Measurements from ENCODE around the gene SMC1A. TPM values are rescaled to one million over a fixed set of nuclear protein-coding genes. Genes with fewer than 3 reads are reported as not detected.

The SMC1A gene
- total and polyA plus RNA-seq, 10 of the 15 experiments (the other 5 are each of a cell fraction or from before 2014, with no cell fraction given), result 25.6 to 158 (median 78.0) TPM

DNA sequence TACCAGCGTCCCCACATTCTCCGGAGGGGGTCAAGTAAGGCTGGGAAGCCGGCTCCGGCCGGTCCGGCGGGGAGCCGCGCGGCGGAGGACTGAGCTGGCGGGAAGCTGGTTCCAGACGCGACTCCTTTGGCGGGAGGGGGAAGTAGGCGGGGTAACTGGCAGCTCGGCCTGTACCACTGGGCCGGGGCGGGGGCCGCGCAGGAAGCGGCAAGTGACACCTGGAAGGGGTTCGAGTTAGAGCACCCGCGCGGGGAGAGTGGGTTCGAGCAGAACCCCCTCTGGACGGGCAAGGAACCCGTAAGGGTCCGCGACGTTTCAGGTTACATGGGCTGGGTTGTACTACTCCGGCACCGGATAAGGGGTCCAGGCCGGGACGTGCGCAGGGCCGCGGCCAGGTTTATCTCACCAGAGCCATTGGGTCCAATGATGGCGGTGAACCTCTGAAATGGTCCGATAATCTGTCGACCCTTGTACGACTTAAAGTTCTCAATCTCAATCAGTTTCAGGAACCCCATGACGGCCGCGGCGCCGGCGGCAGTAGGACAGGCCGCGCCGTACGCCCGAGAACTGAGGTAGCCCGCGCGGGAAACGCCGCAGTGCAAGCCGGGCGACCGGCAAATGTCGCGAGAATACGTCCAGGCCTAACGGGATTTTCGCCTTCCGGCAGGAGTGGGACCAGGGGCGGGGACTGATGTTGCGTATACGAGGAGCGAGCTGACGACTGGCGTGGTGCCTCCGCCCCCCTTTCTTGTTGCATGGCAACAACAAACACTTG, at the start of gene SMC1A (continued):
- 0 out of 2 replicates have a peak, but pooled peaks have one; percentile 17 for TF ChIP-seq IRF3 (IDR thresholded peaks at IDR 0.05)
- TF ChIP-seq RUNX3 (IDR thresholded peaks at IDR 0.05; ENCODE audit: low read length), result no peak; the same call in 1 of the 2 replicates
- TF ChIP-seq ZBTB11 (CRISPR knock-in tag; IDR thresholded peaks at IDR 0.05), result 0 out of 2 replicates have a peak, but pooled peaks have one; percentile 44
- TF ChIP-seq SIN3A (IDR thresholded peaks at IDR 0.05; ENCODE audit: low read depth, low read length), result peak; percentile 46
- TF ChIP-seq SMARCA5 (IDR thresholded peaks at IDR 0.05), result no peak
- TF ChIP-seq, protein P1, sequence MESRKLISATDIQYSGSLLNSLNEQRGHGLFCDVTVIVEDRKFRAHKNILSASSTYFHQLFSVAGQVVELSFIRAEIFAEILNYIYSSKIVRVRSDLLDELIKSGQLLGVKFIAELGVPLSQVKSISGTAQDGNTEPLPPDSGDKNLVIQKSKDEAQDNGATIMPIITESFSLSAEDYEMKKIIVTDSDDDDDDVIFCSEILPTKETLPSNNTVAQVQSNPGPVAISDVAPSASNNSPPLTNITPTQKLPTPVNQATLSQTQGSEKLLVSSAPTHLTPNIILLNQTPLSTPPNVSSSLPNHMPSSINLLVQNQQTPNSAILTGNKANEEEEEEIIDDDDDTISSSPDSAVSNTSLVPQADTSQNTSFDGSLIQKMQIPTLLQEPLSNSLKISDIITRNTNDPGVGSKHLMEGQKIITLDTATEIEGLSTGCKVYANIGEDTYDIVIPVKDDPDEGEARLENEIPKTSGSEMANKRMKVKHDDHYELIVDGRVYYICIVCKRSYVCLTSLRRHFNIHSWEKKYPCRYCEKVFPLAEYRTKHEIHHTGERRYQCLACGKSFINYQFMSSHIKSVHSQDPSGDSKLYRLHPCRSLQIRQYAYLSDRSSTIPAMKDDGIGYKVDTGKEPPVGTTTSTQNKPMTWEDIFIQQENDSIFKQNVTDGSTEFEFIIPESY (IDR thresholded peaks at IDR 0.05), result 0 out of 2 replicates have a peak, but pooled peaks have one; percentile 17
- TF ChIP-seq RELB (IDR thresholded peaks at IDR 0.05; ENCODE audit: low read depth), result peak; percentile 91
- TF ChIP-seq, protein P2, sequence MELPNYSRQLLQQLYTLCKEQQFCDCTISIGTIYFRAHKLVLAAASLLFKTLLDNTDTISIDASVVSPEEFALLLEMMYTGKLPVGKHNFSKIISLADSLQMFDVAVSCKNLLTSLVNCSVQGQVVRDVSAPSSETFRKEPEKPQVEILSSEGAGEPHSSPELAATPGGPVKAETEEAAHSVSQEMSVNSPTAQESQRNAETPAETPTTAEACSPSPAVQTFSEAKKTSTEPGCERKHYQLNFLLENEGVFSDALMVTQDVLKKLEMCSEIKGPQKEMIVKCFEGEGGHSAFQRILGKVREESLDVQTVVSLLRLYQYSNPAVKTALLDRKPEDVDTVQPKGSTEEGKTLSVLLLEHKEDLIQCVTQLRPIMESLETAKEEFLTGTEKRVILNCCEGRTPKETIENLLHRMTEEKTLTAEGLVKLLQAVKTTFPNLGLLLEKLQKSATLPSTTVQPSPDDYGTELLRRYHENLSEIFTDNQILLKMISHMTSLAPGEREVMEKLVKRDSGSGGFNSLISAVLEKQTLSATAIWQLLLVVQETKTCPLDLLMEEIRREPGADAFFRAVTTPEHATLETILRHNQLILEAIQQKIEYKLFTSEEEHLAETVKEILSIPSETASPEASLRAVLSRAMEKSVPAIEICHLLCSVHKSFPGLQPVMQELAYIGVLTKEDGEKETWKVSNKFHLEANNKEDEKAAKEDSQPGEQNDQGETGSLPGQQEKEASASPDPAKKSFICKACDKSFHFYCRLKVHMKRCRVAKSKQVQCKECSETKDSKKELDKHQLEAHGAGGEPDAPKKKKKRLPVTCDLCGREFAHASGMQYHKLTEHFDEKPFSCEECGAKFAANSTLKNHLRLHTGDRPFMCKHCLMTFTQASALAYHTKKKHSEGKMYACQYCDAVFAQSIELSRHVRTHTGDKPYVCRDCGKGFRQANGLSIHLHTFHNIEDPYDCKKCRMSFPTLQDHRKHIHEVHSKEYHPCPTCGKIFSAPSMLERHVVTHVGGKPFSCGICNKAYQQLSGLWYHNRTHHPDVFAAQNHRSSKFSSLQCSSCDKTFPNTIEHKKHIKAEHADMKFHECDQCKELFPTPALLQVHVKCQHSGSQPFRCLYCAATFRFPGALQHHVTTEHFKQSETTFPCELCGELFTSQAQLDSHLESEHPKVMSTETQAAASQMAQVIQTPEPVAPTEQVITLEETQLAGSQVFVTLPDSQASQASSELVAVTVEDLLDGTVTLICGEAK (IDR thresholded peaks at IDR 0.05; ENCODE audit: borderline replicate concordance), result peak; percentile 61; the same call in 1 of the 2 replicates
- peak; percentile 99 for TF ChIP-seq CHD2 (IDR thresholded peaks at IDR 0.05; ENCODE audit: borderline replicate concordance, low read depth, low read length)
- peak; percentile 83 for TF ChIP-seq BRCA1 (IDR thresholded peaks at IDR 0.05; ENCODE audit: low read depth, low read length)
- peak; percentile 82 to 92 for TF ChIP-seq BHLHE40 (IDR thresholded peaks at IDR 0.05; ENCODE audit: borderline replicate concordance in 1 of 2, low read depth in 2 of 2, low read length in 1 of 2)
- no peak for TF ChIP-seq CEBPB (IDR thresholded peaks at IDR 0.05; ENCODE audit: borderline replicate concordance in 1 of 2, low read depth in 2 of 2, low read length in 2 of 2)
- peak; percentile 63 for TF ChIP-seq CREM (IDR thresholded peaks at IDR 0.05; ENCODE audit: low read depth)
- no peak for TF ChIP-seq ATF3 (IDR thresholded peaks at IDR 0.05; ENCODE audit: borderline replicate concordance, extremely low read depth, low read depth, low read length)
